HEK293 (cell line): ENCODE results near the gene SRP9.

Experiments used
- CTCF ChIP-seq: fragments of 450-650 bp; formaldehyde crosslinking; IDR thresholded peaks from 2 replicates; pipeline ENCODE4 v1.5.1; 2016; ENCODE audit warnings: missing biosample characterization, missing genetic modification characterization
- KLF16 ChIP-seq: fragments of 450-650 bp; formaldehyde crosslinking; IDR thresholded peaks from 2 replicates; pipeline ENCODE4 v1.5.1; 2017; ENCODE audit warnings: missing biosample characterization, missing genetic modification characterization
- REPIN1 ChIP-seq: fragments of 450-650 bp; formaldehyde crosslinking; IDR thresholded peaks from 2 replicates; pipeline ENCODE4 v1.5.1; 2017; ENCODE audit warnings: missing biosample characterization, missing genetic modification characterization, low read depth
- YY2 ChIP-seq: fragments of 450-650 bp; formaldehyde crosslinking; IDR thresholded peaks from 2 replicates; pipeline ENCODE4 v1.5.1; 2016; ENCODE audit warnings: missing biosample characterization, missing genetic modification characterization
- ZBTB17 ChIP-seq: fragments of 450-650 bp; formaldehyde crosslinking; IDR thresholded peaks from 2 replicates; pipeline ENCODE4 v1.5.1; 2016; ENCODE audit warnings: missing biosample characterization, missing genetic modification characterization
- ZBTB8A ChIP-seq: fragments of 450-650 bp; formaldehyde crosslinking; IDR thresholded peaks from 2 replicates; pipeline ENCODE4 v1.5.1; 2016; ENCODE audit warnings: missing biosample characterization, missing genetic modification characterization
- ZNF274 ChIP-seq, 2 experiments: fragments of 200-500 bp in 1 of 2; fragments of 450-650 bp in 1 of 2; sonication (Bioruptor generic) in 1 of 2; formaldehyde crosslinking in 1 of 2; IDR thresholded peaks; 2 replicates each; pipeline versions ENCODE4 v1.5.1 to v1.6.1; 2014 to 2016; ENCODE audit warnings: borderline replicate concordance in 1 of 2, inconsistent platforms in 1 of 2, low read length in 1 of 2, missing biosample characterization in 1 of 2, missing genetic modification characterization in 1 of 2
- ZNF416 ChIP-seq: fragments of 450-650 bp; formaldehyde crosslinking; IDR thresholded peaks from 2 replicates; pipeline ENCODE4 v1.5.1; 2016; ENCODE audit warnings: missing biosample characterization, missing genetic modification characterization
- ZNF747 ChIP-seq: fragments of 450-650 bp; formaldehyde crosslinking; IDR thresholded peaks from 2 replicates; pipeline ENCODE4 v1.5.1; 2016; ENCODE audit warnings: missing biosample characterization, missing genetic modification characterization

- TF ChIP-seq ZNF747 (tag by site-specific recombination): no peak
- TF ChIP-seq REPIN1 (tag by site-specific recombination): no peak
- TF ChIP-seq ZNF416 (tag by site-specific recombination): no peak
- no peak for TF ChIP-seq CTCF (tag by site-specific recombination)
- TF ChIP-seq ZBTB17 (tag by site-specific recombination): no peak
- no peak for TF ChIP-seq KLF16 (tag by site-specific recombination)
- no peak for TF ChIP-seq ZNF274 (IDR thresholded peaks at IDR 0.05; ENCODE audit: low read length)
- TF ChIP-seq ZNF274 (tag by site-specific recombination; IDR thresholded peaks at IDR 0.05; ENCODE audit: borderline replicate concordance): no peak
- no peak for TF ChIP-seq YY2 (tag by site-specific recombination)
- no peak for TF ChIP-seq ZBTB8A (tag by site-specific recombination)
Observed at GRCh38 chr1:225748529-225748928, 29.1 kb upstream of the SRP9 start.
